Measurements from ENCODE around the gene MMP17.

Gene MMP17

DNA sequence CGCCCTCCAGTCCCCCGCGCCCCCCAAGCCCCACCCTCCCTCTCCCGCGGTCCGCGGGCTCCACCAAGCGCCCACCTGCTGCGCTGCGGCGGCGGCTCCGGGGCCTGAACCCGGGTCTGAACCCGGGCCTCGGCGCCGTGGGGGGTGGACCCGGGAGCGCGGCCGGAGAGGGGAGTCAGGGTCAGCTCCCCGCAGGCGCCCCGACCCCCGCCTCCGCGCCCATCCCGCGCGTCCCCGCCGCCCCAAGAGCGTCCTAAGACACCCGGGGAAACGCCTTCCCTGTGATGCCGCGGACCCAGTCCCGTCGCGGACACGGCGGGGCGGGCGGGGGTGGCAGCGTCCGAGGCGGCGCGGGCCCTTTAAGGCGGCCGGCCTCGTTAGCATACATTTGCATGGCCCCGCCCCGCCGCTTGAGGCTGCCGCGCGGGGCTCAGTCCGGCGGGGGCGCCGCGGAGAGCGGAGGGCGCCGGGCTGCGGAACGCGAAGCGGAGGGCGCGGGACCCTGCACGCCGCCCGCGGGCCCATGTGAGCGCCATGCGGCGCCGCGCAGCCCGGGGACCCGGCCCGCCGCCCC lies at the start of gene MMP17:
Gene MMP17 (plus strand): TSS at position 433 of the 574 bp plus-strand sequence. CDS start 102 bp downstream, at position 535.
- Histone ChIP-seq H3K27me3 (ENCODE audit: control insufficient read depth in 1 of 2, insufficient read depth in 2 of 2, low read length in 2 of 2) (peaks cover 7 to 39% of the 10 kb centered on the region in 2 donors), H3K9ac (ENCODE audit: low read length) (no peak within 1 kb of the TSS), H3K9me3 (ENCODE audit: low read length) (no peaks in the 10 kb centered on the region), H3K36me3 (ENCODE audit: insufficient read depth, low read length) (no peaks in the 10 kb centered on the region), H3K4me1 (ENCODE audit: insufficient read depth, low read length) (peaks cover 18% of the 10 kb centered on the region), H3K4me3 (ENCODE audit: low read depth in 1 of 2, low read length in 2 of 2) (peak within 1 kb of the TSS; percentile 31 to 41), H3K27ac (ENCODE audit: low read depth, low read length) (no peak within 1 kb of the TSS)

DNA sequence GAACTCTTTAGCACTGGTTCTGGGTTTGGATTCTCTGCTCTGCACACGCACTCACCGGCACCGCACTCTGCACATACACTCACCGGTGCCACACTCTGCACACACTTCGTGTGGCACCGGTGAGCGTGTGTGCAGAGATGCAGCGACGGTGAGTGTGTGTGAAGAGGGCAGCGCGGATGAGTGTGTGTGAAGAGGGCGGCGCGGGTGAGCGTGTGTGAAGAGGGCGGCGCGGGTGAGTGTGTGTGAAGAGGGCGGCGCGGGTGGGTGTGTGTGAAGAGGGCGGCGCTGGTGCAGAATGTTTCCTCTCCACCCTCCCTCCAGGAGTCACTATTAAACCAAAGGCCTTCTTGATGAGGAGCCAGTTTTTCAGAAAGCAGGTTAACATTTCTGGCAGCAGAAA lies 49.2 kb upstream of the MMP17 start:
- H3K36me3 ChIP-seq (ENCODE audit: insufficient read depth, low read length) = peaks cover 19% of the 10 kb centered on the region

DNA sequence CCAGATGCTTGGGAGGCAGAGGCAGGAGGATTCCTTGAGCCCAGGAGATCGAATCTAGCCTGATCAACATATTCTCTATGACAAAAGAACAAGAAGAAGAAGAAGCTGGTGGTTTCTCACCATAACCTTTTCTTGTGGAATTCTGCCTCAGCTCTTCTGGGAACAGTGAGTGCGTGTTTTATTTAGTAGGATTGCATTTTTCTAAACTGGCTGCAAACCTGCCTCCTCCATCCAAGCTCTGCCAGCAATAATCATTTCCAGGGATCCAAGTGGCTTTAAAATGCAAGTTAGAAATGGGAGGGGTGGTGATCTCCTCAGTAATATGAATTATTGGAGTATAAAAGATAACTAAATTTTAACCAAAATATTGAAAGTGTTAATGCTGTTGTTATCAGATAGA lies 46.1 kb upstream of the MMP17 start:
- Histone ChIP-seq H3K4me1 (ENCODE audit: insufficient read depth, low read length) (no peaks in the 10 kb centered on the region), H3K36me3 (ENCODE audit: insufficient read depth, low read length) (peaks cover 29% of the 10 kb centered on the region)

More for the DNA sequence above, 49.2 kb upstream of the MMP17 start:
- Histone ChIP-seq H3K9me3 (ENCODE audit: low read length) (no peaks in the 10 kb centered on the region), H3K9ac (ENCODE audit: low read length) (no peak overlapping the region), H3K4me1 (ENCODE audit: insufficient read depth, low read length) (peaks cover 8% of the 10 kb centered on the region), H3K4me3 (ENCODE audit: low read depth in 1 of 2, low read length in 2 of 2) (no peak overlapping the region), H3K27me3 (ENCODE audit: control insufficient read depth in 1 of 2, insufficient read depth in 2 of 2, low read length in 2 of 2) (no peaks in the 10 kb centered on the region), H3K27ac (ENCODE audit: low read depth, low read length) (no peak overlapping the region)

DNA sequence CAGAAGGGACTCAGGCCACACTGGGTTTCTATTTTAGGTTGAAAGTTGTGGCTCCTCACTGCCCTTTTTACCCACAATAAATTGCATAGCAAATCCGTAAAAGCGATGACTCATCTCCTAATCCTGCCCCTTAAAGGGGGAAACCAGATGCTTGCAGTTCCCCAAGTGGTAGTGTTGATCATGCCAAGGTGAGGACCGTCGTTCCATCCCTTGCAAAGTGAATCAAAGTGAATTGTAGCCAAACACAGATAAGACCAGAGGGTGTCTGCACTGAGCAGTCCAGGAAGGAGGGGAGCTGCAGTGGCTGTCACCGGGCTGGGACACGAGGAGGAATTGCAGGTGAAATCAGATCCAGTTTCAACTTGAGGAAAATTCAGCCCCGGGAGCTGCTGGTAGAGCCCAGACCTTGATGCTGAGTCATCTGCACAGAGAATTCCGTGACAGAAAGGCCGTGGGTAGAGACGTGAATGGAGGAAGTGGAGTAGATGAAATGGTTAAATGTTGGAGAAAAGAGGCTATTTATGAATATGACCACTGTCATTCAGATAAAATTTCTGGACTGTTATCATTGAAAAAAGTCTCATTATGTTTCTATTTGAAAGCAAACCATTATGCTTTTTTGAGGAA lies 44.2 kb upstream of the MMP17 start:
- H3K9me3 ChIP-seq (ENCODE audit: low read length) = no peaks in the 10 kb centered on the region
- H3K36me3 ChIP-seq (ENCODE audit: insufficient read depth, low read length) = peaks cover 35% of the 10 kb centered on the region
- H3K27me3 ChIP-seq (ENCODE audit: control insufficient read depth in 1 of 2, insufficient read depth in 2 of 2, low read length in 2 of 2) = no peaks in the 10 kb centered on the region
- H3K9ac ChIP-seq (ENCODE audit: low read length) = no peak overlapping the region
- H3K4me1 ChIP-seq (ENCODE audit: insufficient read depth, low read length) = no peaks in the 10 kb centered on the region
- H3K4me3 ChIP-seq (ENCODE audit: low read depth in 1 of 2, low read length in 2 of 2) = no peak overlapping the region
- H3K27ac ChIP-seq (ENCODE audit: low read depth, low read length) = no peak overlapping the region

More for the DNA sequence above, 46.1 kb upstream of the MMP17 start:
- Histone ChIP-seq H3K4me3 (ENCODE audit: low read depth in 1 of 2, low read length in 2 of 2) (no peak overlapping the region), H3K9me3 (ENCODE audit: low read length) (no peaks in the 10 kb centered on the region), H3K27ac (ENCODE audit: low read depth, low read length) (no peak overlapping the region), H3K27me3 (ENCODE audit: control insufficient read depth in 1 of 2, insufficient read depth in 2 of 2, low read length in 2 of 2) (no peaks in the 10 kb centered on the region), H3K9ac (ENCODE audit: low read length) (no peak overlapping the region)

DNA sequence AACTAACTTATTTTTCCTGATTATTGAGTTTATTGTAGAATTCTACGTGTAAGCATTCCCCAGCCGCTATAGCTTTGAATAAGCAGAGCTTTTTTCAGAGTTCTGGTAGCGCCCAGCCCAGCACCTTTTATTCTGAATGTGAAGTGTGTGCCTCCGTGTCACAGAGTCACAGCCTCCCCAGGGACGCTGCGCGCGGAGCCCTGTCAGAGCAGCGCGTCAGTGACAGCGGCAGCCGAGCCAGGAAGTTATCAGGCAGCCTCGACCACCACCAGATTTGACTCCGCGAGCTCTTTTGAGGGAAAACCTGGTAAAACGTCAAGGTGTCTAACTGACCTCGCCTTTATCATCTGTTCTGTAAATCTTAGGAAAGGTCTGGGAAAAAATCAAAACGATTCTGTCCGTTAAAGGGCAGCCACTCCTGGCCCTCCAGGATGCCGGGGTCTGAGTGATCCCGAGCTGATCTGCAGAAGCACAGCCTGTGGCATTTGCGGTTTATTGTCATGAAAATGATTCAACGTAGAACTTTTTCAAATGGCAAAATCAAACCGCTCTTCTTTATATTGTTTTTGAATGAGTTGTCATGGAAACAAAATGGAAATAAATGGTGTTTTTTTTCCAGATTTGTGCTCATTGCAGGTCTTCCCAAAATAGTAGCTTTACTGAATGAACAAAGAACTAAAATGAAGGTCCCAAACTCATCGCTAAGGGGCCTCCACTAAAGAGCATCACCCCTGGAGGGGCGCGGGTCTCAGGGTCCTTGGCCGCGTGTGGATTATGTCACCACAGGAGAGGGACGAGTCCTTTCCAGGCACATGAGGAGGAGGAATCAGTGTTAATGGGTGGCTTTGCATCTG lies 43.1 kb upstream of the MMP17 start:
- Histone ChIP-seq H3K9ac (ENCODE audit: low read length) (no peak overlapping the region), H3K9me3 (ENCODE audit: low read length) (no peaks in the 10 kb centered on the region), H3K27me3 (ENCODE audit: control insufficient read depth in 1 of 2, insufficient read depth in 2 of 2, low read length in 2 of 2) (no peaks in the 10 kb centered on the region), H3K4me3 (ENCODE audit: low read depth in 1 of 2, low read length in 2 of 2) (no peak overlapping the region), H3K36me3 (ENCODE audit: insufficient read depth, low read length) (peaks cover 42% of the 10 kb centered on the region), H3K4me1 (ENCODE audit: insufficient read depth, low read length) (no peaks in the 10 kb centered on the region), H3K27ac (ENCODE audit: low read depth, low read length) (no peak overlapping the region)

GRCh38 chr12:131785763-131786330 lies 42.3 kb upstream of the MMP17 start:
- no peak overlapping the region for H3K27ac ChIP-seq (ENCODE audit: low read depth, low read length)
- H3K27me3 ChIP-seq (ENCODE audit: control insufficient read depth in 1 of 2, insufficient read depth in 2 of 2, low read length in 2 of 2) = no peaks in the 10 kb centered on the region
- H3K9ac ChIP-seq (ENCODE audit: low read length) = no peak overlapping the region
- H3K4me1 ChIP-seq (ENCODE audit: insufficient read depth, low read length) = no peaks in the 10 kb centered on the region
- no peaks in the 10 kb centered on the region for H3K9me3 ChIP-seq (ENCODE audit: low read length)
- H3K4me3 ChIP-seq (ENCODE audit: low read depth in 1 of 2, low read length in 2 of 2) = no peak overlapping the region
- peaks cover 49% of the 10 kb centered on the region for H3K36me3 ChIP-seq (ENCODE audit: insufficient read depth, low read length)

- no peaks in the 10 kb centered on the region for H3K9me3 ChIP-seq (ENCODE audit: low read length)
- no peak overlapping the region for H3K4me3 ChIP-seq (ENCODE audit: low read depth in 1 of 2, low read length in 2 of 2)
- no peaks in the 10 kb centered on the region for H3K4me1 ChIP-seq (ENCODE audit: insufficient read depth, low read length)
- no peak overlapping the region for H3K9ac ChIP-seq (ENCODE audit: low read length)
- H3K36me3 ChIP-seq (ENCODE audit: insufficient read depth, low read length) = peaks cover 53% of the 10 kb centered on the region
- H3K27ac ChIP-seq (ENCODE audit: low read depth, low read length) = no peak overlapping the region
- no peaks in the 10 kb centered on the region for H3K27me3 ChIP-seq (ENCODE audit: control insufficient read depth in 1 of 2, insufficient read depth in 2 of 2, low read length in 2 of 2)
These were observed 41.9 kb upstream of the MMP17 start for GRCh38 chr12:131786331-131786730.

DNA sequence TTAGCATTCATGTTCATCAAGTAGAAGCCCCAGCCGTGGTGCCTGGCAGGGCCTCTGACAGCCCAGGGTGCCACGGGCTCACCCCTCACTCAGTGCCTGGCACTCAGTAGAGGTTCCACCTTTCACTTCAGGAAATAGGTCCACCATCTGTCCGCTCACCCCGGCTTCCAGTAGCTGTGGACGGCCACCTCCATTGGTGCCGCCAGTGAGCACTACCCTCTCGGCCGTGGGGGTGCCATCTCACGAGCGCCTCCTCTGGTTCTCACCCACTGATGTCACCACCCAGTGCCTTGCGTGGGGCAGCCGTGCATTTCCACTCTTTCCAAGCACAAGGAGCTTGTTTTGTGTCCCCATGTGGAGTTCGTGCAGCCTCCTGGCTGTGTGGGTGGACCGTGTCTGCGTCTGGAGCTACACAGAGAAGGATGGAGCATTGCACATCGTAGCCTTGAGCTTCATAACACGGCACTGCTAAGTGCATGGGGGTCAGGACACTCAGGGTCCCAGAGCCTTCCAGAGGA lies 41.0 kb upstream of the MMP17 start:
- Histone ChIP-seq H3K4me3 (ENCODE audit: low read depth in 1 of 2, low read length in 2 of 2) (no peak overlapping the region), H3K27ac (ENCODE audit: low read depth, low read length) (no peak overlapping the region), H3K9ac (ENCODE audit: low read length) (no peak overlapping the region), H3K27me3 (ENCODE audit: control insufficient read depth in 1 of 2, insufficient read depth in 2 of 2, low read length in 2 of 2) (no peaks in the 10 kb centered on the region), H3K4me1 (ENCODE audit: insufficient read depth, low read length) (no peaks in the 10 kb centered on the region), H3K9me3 (ENCODE audit: low read length) (no peaks in the 10 kb centered on the region), H3K36me3 (ENCODE audit: insufficient read depth, low read length) (peaks cover 52% of the 10 kb centered on the region)

DNA sequence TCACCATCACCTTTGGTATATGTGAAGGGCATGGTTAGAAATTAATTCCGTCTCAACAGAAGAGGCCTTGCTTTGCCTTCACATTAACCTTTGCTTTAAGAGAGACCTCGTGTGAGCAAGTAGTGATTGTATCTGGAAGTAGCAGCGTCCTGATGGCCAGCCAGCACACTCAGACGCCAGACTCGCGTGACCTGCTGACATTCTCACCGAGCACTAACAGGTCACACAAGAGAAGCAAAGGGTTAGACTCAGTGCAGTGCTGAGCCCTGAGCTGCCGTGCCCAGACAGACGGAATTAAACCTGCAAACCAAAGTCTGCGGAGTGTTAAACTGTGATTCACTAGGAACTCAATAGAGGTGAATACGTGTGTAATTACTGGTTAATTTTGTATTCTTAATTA lies 40.1 kb upstream of the MMP17 start:
- Histone ChIP-seq H3K27ac (ENCODE audit: low read depth, low read length) (no peak overlapping the region), H3K36me3 (ENCODE audit: insufficient read depth, low read length) (peaks cover 58% of the 10 kb centered on the region), H3K4me1 (ENCODE audit: insufficient read depth, low read length) (no peaks in the 10 kb centered on the region), H3K27me3 (ENCODE audit: control insufficient read depth in 1 of 2, insufficient read depth in 2 of 2, low read length in 2 of 2) (no peaks in the 10 kb centered on the region), H3K4me3 (ENCODE audit: low read depth in 1 of 2, low read length in 2 of 2) (no peak overlapping the region), H3K9me3 (ENCODE audit: low read length) (no peaks in the 10 kb centered on the region), H3K9ac (ENCODE audit: low read length) (no peak overlapping the region)

- no peak overlapping the region for H3K9ac ChIP-seq (ENCODE audit: low read length)
- H3K4me1 ChIP-seq (ENCODE audit: insufficient read depth, low read length) = no peaks in the 10 kb centered on the region
- H3K9me3 ChIP-seq (ENCODE audit: low read length) = no peaks in the 10 kb centered on the region
- H3K27me3 ChIP-seq (ENCODE audit: control insufficient read depth in 1 of 2, insufficient read depth in 2 of 2, low read length in 2 of 2) = no peaks in the 10 kb centered on the region
- no peak overlapping the region for H3K4me3 ChIP-seq (ENCODE audit: low read depth in 1 of 2, low read length in 2 of 2)
- H3K27ac ChIP-seq (ENCODE audit: low read depth, low read length) = no peak overlapping the region
- H3K36me3 ChIP-seq (ENCODE audit: insufficient read depth, low read length) = peaks cover 62% of the 10 kb centered on the region
These were observed 38.6 kb upstream of the MMP17 start for GRCh38 chr12:131789638-131790037.
